Stomach smooth muscle (tissue), 2 donors: ENCODE results near the gene IGFBP4.
A peak's percentile ranks its signal among the peaks of the same experiment; 100 is the strongest.

Source experiments
- H3K27ac ChIP-seq: one replicate; pipeline ENCODE4 v1.7.0; 2013; ENCODE audit warnings: mild to moderate bottlenecking, low read length, inconsistent platforms
- H3K27me3 ChIP-seq, 2 donors: one replicate each; pipeline ENCODE4 v1.7.0; 2013; ENCODE audit warnings: low read length in 2 of 2; ENCODE audit not compliant: insufficient read depth in 2 of 2, control insufficient read depth in 1 of 2
- H3K36me3 ChIP-seq, 2 donors: one replicate each; pipeline ENCODE4 v1.7.0; 2013; ENCODE audit warnings: low read length in 2 of 2; ENCODE audit not compliant: control insufficient read depth in 2 of 2, insufficient read depth in 2 of 2
- H3K4me1 ChIP-seq: one replicate; pipeline ENCODE4 v1.7.0; 2013; ENCODE audit warnings: low read length; ENCODE audit not compliant: control insufficient read depth, insufficient read depth
- H3K4me3 ChIP-seq, 2 donors: one replicate each; pipeline ENCODE4 v1.7.0; 2013; ENCODE audit warnings: low read length in 2 of 2
- H3K9ac ChIP-seq, 2 donors: one replicate each; pipeline ENCODE4 v1.7.0; 2013; ENCODE audit warnings: low read length in 2 of 2, mild to moderate bottlenecking in 1 of 2
- H3K9me3 ChIP-seq, 2 donors: one replicate each; pipeline ENCODE4 v1.7.0; 2013; ENCODE audit warnings: low read length in 2 of 2; ENCODE audit not compliant: control insufficient read depth in 2 of 2
- donor health status: healthy.
- donor health status: Pancreatic carcinoma.

IGFBP4 gene

GRCh38 chr17:40432864-40433528, 10.3 kb upstream of the IGFBP4 start:
- peak overlapping the region; percentile 29 to 47 for H3K4me3 ChIP-seq
- H3K4me1 ChIP-seq, result peaks cover 39% of the 10 kb centered on the region
- H3K27ac ChIP-seq, result peak overlapping the region; percentile 95
- H3K36me3 ChIP-seq, result no peaks in the 10 kb centered on the region
- no peaks in the 10 kb centered on the region for H3K27me3 ChIP-seq
- H3K9me3 ChIP-seq, result no peaks in the 10 kb centered on the region
- H3K9ac ChIP-seq, result peak overlapping the region; percentile 61 to 80

- Histone ChIP-seq H3K4me3 (peak overlapping the region; percentile 29 to 47), H3K4me1 (peaks cover 39% of the 10 kb centered on the region), H3K36me3 (no peaks in the 10 kb centered on the region), H3K27me3 (no peaks in the 10 kb centered on the region), H3K9me3 (no peaks in the 10 kb centered on the region), H3K9ac (peak overlapping the region; percentile 61 to 80), H3K27ac (peak overlapping the region; percentile 95)
Measured at GRCh38 chr17:40433551-40434415, 9.5 kb upstream of the IGFBP4 start.

GRCh38 chr17:40436636-40437035, 6.6 kb upstream of the IGFBP4 start:
- Histone ChIP-seq H3K36me3 (no peaks in the 10 kb centered on the region), H3K4me1 (peaks cover 44% of the 10 kb centered on the region), H3K4me3 (no peak overlapping the region), H3K27me3 (no peaks in the 10 kb centered on the region), H3K27ac (peak overlapping the region; percentile 67), H3K9me3 (no peaks in the 10 kb centered on the region), H3K9ac (peak overlapping the region in 1 of 2 donors; percentile 29)

GRCh38 chr17:40437095-40437732, 6.0 kb upstream of the IGFBP4 start:
- Histone ChIP-seq H3K9me3 (no peaks in the 10 kb centered on the region), H3K9ac (peak overlapping the region in 1 of 2 donors; percentile 29), H3K27ac (peak overlapping the region; percentile 67), H3K36me3 (no peaks in the 10 kb centered on the region), H3K27me3 (no peaks in the 10 kb centered on the region), H3K4me3 (no peak overlapping the region), H3K4me1 (peaks cover 45% of the 10 kb centered on the region)

GRCh38 chr17:40440166-40440565, 3.1 kb upstream of the IGFBP4 start:
- no peak overlapping the region for H3K9ac ChIP-seq
- H3K4me1 ChIP-seq, result peaks cover 36% of the 10 kb centered on the region
- no peak overlapping the region for H3K4me3 ChIP-seq
- H3K27me3 ChIP-seq, result no peaks in the 10 kb centered on the region
- H3K9me3 ChIP-seq, result no peaks in the 10 kb centered on the region
- H3K36me3 ChIP-seq, result no peaks in the 10 kb centered on the region
- H3K27ac ChIP-seq, result no peak overlapping the region

- peaks cover 44% of the 10 kb centered on the region for H3K4me1 ChIP-seq
- no peaks in the 10 kb centered on the region for H3K9me3 ChIP-seq
- H3K4me3 ChIP-seq, result peak overlapping the region; percentile 70 to 99
- peak overlapping the region; percentile 98 for H3K27ac ChIP-seq
- no peaks in the 10 kb centered on the region for H3K27me3 ChIP-seq
- H3K36me3 ChIP-seq, result peaks cover 5 to 10% of the 10 kb centered on the region in 2 donors
- peak overlapping the region; percentile 87 to 100 for H3K9ac ChIP-seq
Measured at GRCh38 chr17:40442392-40443195, 656 bp upstream of the IGFBP4 start.

GRCh38 chr17:40443988-40444899, 994 bp downstream of the IGFBP4 start:
- Histone ChIP-seq H3K4me1 (peaks cover 58% of the 10 kb centered on the region), H3K9ac (peak overlapping the region; percentile 96 to 100), H3K27me3 (no peaks in the 10 kb centered on the region)

GRCh38 chr17:40445751-40446468, 2.7 kb downstream of the IGFBP4 start:
- Histone ChIP-seq H3K4me3 (peak overlapping the region; percentile 99 to 100), H3K9ac (peak overlapping the region; percentile 96 to 100), H3K9me3 (no peaks in the 10 kb centered on the region), H3K36me3 (peaks cover 7 to 10% of the 10 kb centered on the region in 2 donors), H3K4me1 (peaks cover 71% of the 10 kb centered on the region), H3K27me3 (no peaks in the 10 kb centered on the region), H3K27ac (peak overlapping the region; percentile 94)

More at GRCh38 chr17:40443988-40444899, 994 bp downstream of the IGFBP4 start:
- peak overlapping the region; percentile 94 for H3K27ac ChIP-seq
- H3K36me3 ChIP-seq, result peaks cover 7 to 10% of the 10 kb centered on the region in 2 donors
- H3K4me3 ChIP-seq, result peak overlapping the region; percentile 99 to 100
- no peaks in the 10 kb centered on the region for H3K9me3 ChIP-seq

GRCh38 chr17:40447148-40447644, 3.9 kb downstream of the IGFBP4 start:
- Histone ChIP-seq H3K9me3 (no peaks in the 10 kb centered on the region), H3K4me3 (peak overlapping the region; percentile 99 to 100), H3K27me3 (no peaks in the 10 kb centered on the region), H3K27ac (peak overlapping the region; percentile 94), H3K36me3 (peaks cover 7 to 10% of the 10 kb centered on the region in 2 donors), H3K4me1 (peaks cover 77% of the 10 kb centered on the region), H3K9ac (peak overlapping the region; percentile 36 to 78)
